A549 treated with CpdA at 1 μM for 4 hours (cell line): Measurements from ENCODE around the gene CCDC88B. TPM values are rescaled to one million over a fixed set of nuclear protein-coding genes. Genes with fewer than 3 reads are reported as not detected.

Source experiments
- total RNA-seq: library from RNA; stranded (reverse); fragments of 200-300 nt; extraction: Qiagen RNA extraction; gene quantifications from 5 replicates; pipeline ENCODE4 v1.2.3, GENCODE V29; 2022; ENCODE audit warnings: low read depth

CCDC88B gene
- 10.8 to 13.4 TPM (median 12.2 TPM) in 5 replicates for total RNA-seq

GRCh38 chr11:64339754-64340408 is at the start of gene CCDC88B:
TSS of gene CCDC88B (plus strand) at chr11:64340204. CDS start at chr11:64340267, 63 bp downstream.

GRCh38 chr11:64291262-64291751 is 48.7 kb upstream of the CCDC88B start, which contains the start of gene KCNK4:
TSS of gene KCNK4 (plus strand) at chr11:64291302. CDS start at chr11:64293019, 1,717 bp downstream.

GRCh38 chr11:64299847-64300648 is 40.0 kb upstream of the CCDC88B start, which contains the start of gene CATSPERZ:
TSS of gene CATSPERZ (plus strand) at chr11:64300358. CDS start at chr11:64300411, 53 bp downstream.

GRCh38 chr11:64305075-64305690 is 34.8 kb upstream of the CCDC88B start, which contains the start of gene ESRRA:
TSS of gene ESRRA (plus strand) at chr11:64305524. CDS start at chr11:64307180, 1,656 bp downstream.

GRCh38 chr11:64317325-64317960 is 22.6 kb upstream of the CCDC88B start, which contains the start of gene TRMT112:
TSS of gene TRMT112 (minus strand) at chr11:64317559. CDS start at chr11:64317526, 33 bp downstream.

GRCh38 chr11:64317961-64318765 is 21.8 kb upstream of the CCDC88B start, which contains the start of gene PRDX5:
TSS of gene PRDX5 (plus strand) at chr11:64318121. CDS start at chr11:64318216, 95 bp downstream.

GRCh38 chr11:64358907-64359711 is 19.1 kb downstream of the CCDC88B start, which contains the start of gene RPS6KA4:
TSS of gene RPS6KA4 (plus strand) at chr11:64359162. CDS start at chr11:64359236, 74 bp downstream.

Other genes with a start within 250 kb of the CCDC88B start
- gene MACROD1, start 174.1 kb upstream of the CCDC88B start, total RNA-seq: 7.6 to 13.8 TPM (median 13.3 TPM) in 5 replicates
- gene STIP1, start 154.0 kb upstream of the CCDC88B start, total RNA-seq: 265 to 294 TPM (median 293 TPM) in 5 replicates
- gene FERMT3, start 133.5 kb upstream of the CCDC88B start, total RNA-seq: 1.6 to 4.1 TPM (median 2.1 TPM) in 5 replicates
- 18.6 to 27.7 TPM (median 26.4 TPM) in 5 replicates for gene TRPT1, start 114.0 kb upstream of the CCDC88B start, total RNA-seq
- 28.5 to 44.9 TPM (median 38.1 TPM) in 5 replicates for gene NUDT22, start 113.9 kb upstream of the CCDC88B start, total RNA-seq
- 19.4 to 21.3 TPM (median 20.1 TPM) in 5 replicates for gene DNAJC4, start 109.7 kb upstream of the CCDC88B start, total RNA-seq
- gene VEGFB, start 105.6 kb upstream of the CCDC88B start, total RNA-seq: 35.7 to 54.5 TPM (median 51.4 TPM) in 5 replicates
- gene FKBP2, start 99.1 kb upstream of the CCDC88B start, total RNA-seq: 125 to 150 TPM (median 146 TPM) in 5 replicates
- 208 to 393 TPM (median 373 TPM) in 5 replicates for gene PPP1R14B, start 93.3 kb upstream of the CCDC88B start, total RNA-seq
- gene PLCB3, start 88.7 kb upstream of the CCDC88B start, total RNA-seq: 16.6 to 24.0 TPM (median 21.3 TPM) in 5 replicates
- gene BAD, start 55.5 kb upstream of the CCDC88B start, total RNA-seq: 72.9 to 105 TPM (median 99.7 TPM) in 5 replicates
- gene GPR137, start 54.4 kb upstream of the CCDC88B start, total RNA-seq: 32.8 to 51.3 TPM (median 49.8 TPM) in 5 replicates
- 0.07 to 0.24 TPM in 2 of 5 replicates, not detected in the others for gene KCNK4, start 48.9 kb upstream of the CCDC88B start, total RNA-seq
- 2.3 to 3.7 TPM (median 2.9 TPM) in 5 replicates for gene CATSPERZ, start 39.8 kb upstream of the CCDC88B start, total RNA-seq
- gene ESRRA, start 34.7 kb upstream of the CCDC88B start, total RNA-seq: 43.1 to 65.2 TPM (median 62.7 TPM) in 5 replicates
- gene TRMT112, start 22.6 kb upstream of the CCDC88B start, total RNA-seq: 399 to 480 TPM (median 435 TPM) in 5 replicates
- 370 to 514 TPM (median 489 TPM) in 5 replicates for gene PRDX5, start 22.1 kb upstream of the CCDC88B start, total RNA-seq
- 54.4 to 70.5 TPM (median 64.5 TPM) in 5 replicates for gene RPS6KA4, start 19.0 kb downstream of the CCDC88B start, total RNA-seq
- gene SLC22A11, start 215.7 kb downstream of the CCDC88B start, total RNA-seq: 0.07 to 0.11 TPM (median 0.09 TPM) in 3 of 5 replicates, not detected in the others